Measurements from ENCODE around the gene CDH23. TPM values are rescaled to one million over a fixed set of nuclear protein-coding genes. Genes with fewer than 3 reads are reported as not detected.

Gene CDH23
- total RNA-seq, 1 experiment from 2014 or later: 7.8 TPM

DNA sequence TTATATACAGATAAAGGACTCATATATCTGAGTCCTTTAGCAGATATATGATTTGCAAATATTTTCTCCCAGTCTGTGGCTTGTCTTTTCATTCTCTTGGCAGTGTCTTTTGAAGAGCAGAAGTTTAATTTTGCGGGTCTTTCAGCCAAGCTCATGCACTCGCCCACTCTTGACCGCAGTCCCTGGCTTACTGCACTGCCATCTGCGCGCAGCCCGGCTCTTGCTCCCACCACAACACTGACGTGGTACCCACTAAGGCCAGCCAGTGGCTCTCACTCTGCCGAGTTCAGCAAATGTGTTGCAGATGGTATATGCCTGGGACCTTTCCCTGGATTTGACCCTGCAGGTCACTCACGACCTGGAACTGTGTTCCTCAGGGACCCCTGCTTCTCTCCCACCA, 74.3 kb downstream of the CDH23 start:
- Histone ChIP-seq H2AFZ (no peak overlapping the region), H3K36me3 (ENCODE audit: low read depth) (no peaks in the 10 kb centered on the region), H3K79me2 (ENCODE audit: low read depth) (no peaks in the 10 kb centered on the region), H3K4me3 (no peak overlapping the region), H3K9me3 (ENCODE audit: insufficient read depth, low read depth) (no peaks in the 10 kb centered on the region), H3K9me2 (ENCODE audit: insufficient read depth) (no peaks in the 10 kb centered on the region), H4K20me1 (ENCODE audit: insufficient read depth) (peaks cover 4% of the 10 kb centered on the region; the same call in 1 of the 2 replicates), H3K4me2 (no peak overlapping the region), H3F3A (ENCODE audit: insufficient read depth, low read depth) (no peaks in the 10 kb centered on the region), H3K4me1 (replicated peaks; ENCODE audit: insufficient read depth) (no peaks in the 10 kb centered on the region), H3K27me3 (ENCODE audit: insufficient read depth, low read depth) (no peaks in the 10 kb centered on the region), H3K27ac (no peak overlapping the region)
- intact Hi-C loops (cut with micrococcal nuclease; ENCODE audit: unreplicated experiment): no loop called here
- BruUV-seq (replicated peaks): no TSS peak
- POLR2A ChIA-PET (ENCODE audit: unreplicated experiment): interaction anchor here (0.5 kb wide), 1 partner anchor 759 kb away, joined by 3 read pairs; no protein-coding TSS in a partner anchor
- DNase-seq: no peak
- TF ChIP-seq, protein P1, sequence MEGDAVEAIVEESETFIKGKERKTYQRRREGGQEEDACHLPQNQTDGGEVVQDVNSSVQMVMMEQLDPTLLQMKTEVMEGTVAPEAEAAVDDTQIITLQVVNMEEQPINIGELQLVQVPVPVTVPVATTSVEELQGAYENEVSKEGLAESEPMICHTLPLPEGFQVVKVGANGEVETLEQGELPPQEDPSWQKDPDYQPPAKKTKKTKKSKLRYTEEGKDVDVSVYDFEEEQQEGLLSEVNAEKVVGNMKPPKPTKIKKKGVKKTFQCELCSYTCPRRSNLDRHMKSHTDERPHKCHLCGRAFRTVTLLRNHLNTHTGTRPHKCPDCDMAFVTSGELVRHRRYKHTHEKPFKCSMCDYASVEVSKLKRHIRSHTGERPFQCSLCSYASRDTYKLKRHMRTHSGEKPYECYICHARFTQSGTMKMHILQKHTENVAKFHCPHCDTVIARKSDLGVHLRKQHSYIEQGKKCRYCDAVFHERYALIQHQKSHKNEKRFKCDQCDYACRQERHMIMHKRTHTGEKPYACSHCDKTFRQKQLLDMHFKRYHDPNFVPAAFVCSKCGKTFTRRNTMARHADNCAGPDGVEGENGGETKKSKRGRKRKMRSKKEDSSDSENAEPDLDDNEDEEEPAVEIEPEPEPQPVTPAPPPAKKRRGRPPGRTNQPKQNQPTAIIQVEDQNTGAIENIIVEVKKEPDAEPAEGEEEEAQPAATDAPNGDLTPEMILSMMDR (conservative IDR thresholded peaks at IDR 0.05): no peak
- no peak for TF ChIP-seq EZH2 (IDR thresholded peaks at IDR 0.05; ENCODE audit: low read depth)
- CTCF ChIA-PET: no interaction called here

DNA sequence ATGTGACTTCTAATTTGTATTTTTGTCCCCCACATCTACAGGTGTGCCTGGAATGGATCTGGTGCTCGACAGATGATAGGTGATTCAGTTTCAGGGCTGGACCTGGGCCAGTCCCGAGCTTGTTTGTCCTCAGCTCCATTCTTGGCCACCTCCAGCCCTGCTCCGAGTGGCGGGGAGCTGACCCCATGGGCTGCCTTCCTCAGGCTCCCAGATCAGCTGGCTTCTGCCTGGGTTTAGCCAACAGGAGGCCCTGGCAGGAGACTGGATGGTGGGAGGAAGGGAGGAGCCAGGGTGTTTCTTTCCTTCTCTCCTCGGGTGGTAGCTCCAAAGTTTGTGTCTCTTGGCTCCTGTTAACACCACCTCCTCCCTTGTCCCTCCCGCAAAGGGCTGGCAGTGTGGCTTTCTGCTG, 75.2 kb downstream of the CDH23 start:
- POLR2A ChIA-PET (ENCODE audit: unreplicated experiment): no interaction called here
- H4K20me1 ChIP-seq (ENCODE audit: insufficient read depth): peaks cover 4% of the 10 kb centered on the region; the same call in 1 of the 2 replicates
- H3K4me2 ChIP-seq: no peak overlapping the region
- H3K9me3 ChIP-seq (ENCODE audit: insufficient read depth, low read depth): no peaks in the 10 kb centered on the region
- no peaks in the 10 kb centered on the region for H3F3A ChIP-seq (ENCODE audit: insufficient read depth, low read depth)
- no peaks in the 10 kb centered on the region for H3K27me3 ChIP-seq (ENCODE audit: insufficient read depth, low read depth)
- intact Hi-C loops (cut with micrococcal nuclease; ENCODE audit: unreplicated experiment): no loop called here
- CTCF ChIA-PET: no interaction called here
- no peaks in the 10 kb centered on the region for H3K36me3 ChIP-seq (ENCODE audit: low read depth)
- H2AFZ ChIP-seq: no peak overlapping the region
- TF ChIP-seq, protein P1 (conservative IDR thresholded peaks at IDR 0.05): no peak
- no peak for TF ChIP-seq EZH2 (IDR thresholded peaks at IDR 0.05; ENCODE audit: low read depth)
- H3K9me2 ChIP-seq (ENCODE audit: insufficient read depth): no peaks in the 10 kb centered on the region
- H3K79me2 ChIP-seq (ENCODE audit: low read depth): no peaks in the 10 kb centered on the region
- H3K27ac ChIP-seq: no peak overlapping the region
- no peaks in the 10 kb centered on the region for H3K4me1 ChIP-seq (replicated peaks; ENCODE audit: insufficient read depth)
- no TSS peak for BruUV-seq (replicated peaks)
- DNase-seq: no peak
- H3K4me3 ChIP-seq: no peak overlapping the region

DNA sequence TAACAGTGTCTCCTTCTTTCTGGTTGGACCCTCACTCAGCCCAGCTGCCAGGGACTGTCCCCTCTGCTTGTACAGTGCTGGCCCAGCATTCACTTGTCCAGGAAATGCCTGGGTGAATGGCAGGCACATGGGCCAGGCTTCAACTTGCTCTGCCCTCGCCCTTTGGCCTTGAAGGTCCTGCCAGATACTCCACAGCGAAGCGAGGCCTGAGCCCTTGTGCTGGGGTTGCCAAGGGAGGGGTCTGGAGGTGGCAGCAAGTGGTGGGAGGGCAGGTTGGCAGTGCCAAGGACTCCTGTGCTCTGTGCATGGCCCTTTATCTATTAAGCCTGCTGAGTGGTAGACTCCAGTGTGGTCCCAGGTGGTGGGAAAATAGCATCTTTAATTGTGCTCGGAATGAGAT, 75.7 kb downstream of the CDH23 start:
- H3K36me3 ChIP-seq (ENCODE audit: low read depth): no peaks in the 10 kb centered on the region
- no peak overlapping the region for H3K27ac ChIP-seq
- H3K9me3 ChIP-seq (ENCODE audit: insufficient read depth, low read depth): no peaks in the 10 kb centered on the region
- H3K27me3 ChIP-seq (ENCODE audit: insufficient read depth, low read depth): no peaks in the 10 kb centered on the region
- no peaks in the 10 kb centered on the region for H3K9me2 ChIP-seq (ENCODE audit: insufficient read depth)
- no peak overlapping the region for H3K4me2 ChIP-seq
- DNase-seq: no peak
- H3K4me3 ChIP-seq: no peak overlapping the region
- no TSS peak for BruUV-seq (replicated peaks)
- ChIA-PET CTCF (no interaction called here), POLR2A (ENCODE audit: unreplicated experiment) (no interaction called here)
- intact Hi-C loops (cut with micrococcal nuclease; ENCODE audit: unreplicated experiment): no loop called here
- peaks cover 4% of the 10 kb centered on the region; the same call in 1 of the 2 replicates for H4K20me1 ChIP-seq (ENCODE audit: insufficient read depth)
- TF ChIP-seq, protein P1 (conservative IDR thresholded peaks at IDR 0.05): no peak
- TF ChIP-seq EZH2 (IDR thresholded peaks at IDR 0.05; ENCODE audit: low read depth): no peak
- H3F3A ChIP-seq (ENCODE audit: insufficient read depth, low read depth): no peaks in the 10 kb centered on the region
- no peak overlapping the region for H2AFZ ChIP-seq
- H3K4me1 ChIP-seq (replicated peaks; ENCODE audit: insufficient read depth): no peaks in the 10 kb centered on the region
- H3K79me2 ChIP-seq (ENCODE audit: low read depth): no peaks in the 10 kb centered on the region
